ENCODE results near the gene C19orf85. TPM values are rescaled to one million over a fixed set of nuclear protein-coding genes. Genes with fewer than 3 reads are reported as not detected.

C19orf85 gene
- polyA plus RNA-seq, 1 of the 3 experiments (the other 2 are of a cell fraction) = not detected

GRCh38 chr19:55477905-55478304 lies 13.4 kb upstream of the C19orf85 start:
- H3K9me3 ChIP-seq = no peaks in the 10 kb centered on the region
- ChIA-PET CTCF (interaction anchor here (5.7 to 7.8 kb wide), 2 partner anchors 10 to 26 kb away, joined by 45 to 46 read pairs; no protein-coding TSS in a partner anchor), POLR2A (no interaction called here)
- H3K9ac ChIP-seq = peak overlapping the region; percentile 59
- H3K4me3 ChIP-seq (ENCODE audit: low read depth in 2 of 2, low read length in 1 of 2) = peak overlapping the region; percentile 56 to 79
- no peaks in the 10 kb centered on the region for H4K20me1 ChIP-seq (ENCODE audit: insufficient read depth)
- H3K9me2 ChIP-seq = no peaks in the 10 kb centered on the region
- no peak for DNase-seq
- H3F3A ChIP-seq (replicated peaks; ENCODE audit: insufficient read depth) = peaks cover 11% of the 10 kb centered on the region
- no peak overlapping the region for H2AFZ ChIP-seq (ENCODE audit: low read depth)
- TF ChIP-seq TEAD4 (IDR thresholded peaks at IDR 0.05; ENCODE audit: borderline replicate concordance, insufficient read depth) = no peak
- no peak for TF ChIP-seq ZBTB33 (IDR thresholded peaks at IDR 0.05; ENCODE audit: borderline replicate concordance, low read depth)
- TF ChIP-seq MXI1 (IDR thresholded peaks at IDR 0.05; ENCODE audit: low read depth, low read length) = no peak
- no peak for TF ChIP-seq USF2 (IDR thresholded peaks at IDR 0.05; ENCODE audit: borderline replicate concordance, low read depth, low read length)
- no peak for TF ChIP-seq YY1 (IDR thresholded peaks at IDR 0.05; ENCODE audit: low read depth)
- TF ChIP-seq MEF2A (IDR thresholded peaks at IDR 0.05; ENCODE audit: borderline replicate concordance, low read depth) = no peak
- no peak for TF ChIP-seq FOXM1 (IDR thresholded peaks at IDR 0.05; ENCODE audit: low read depth)
- TF ChIP-seq NRF1 (IDR thresholded peaks at IDR 0.05; ENCODE audit: low read depth, low read length) = no peak
- TF ChIP-seq ELF1 (IDR thresholded peaks at IDR 0.05) = no peak
- no peak for TF ChIP-seq EZH2phosphoT487 (IDR thresholded peaks at IDR 0.05; ENCODE audit: borderline replicate concordance, low read depth)
- no peak for TF ChIP-seq SMC3 (IDR thresholded peaks at IDR 0.05; ENCODE audit: low read depth, low read length)
- no peak for TF ChIP-seq JUND (IDR thresholded peaks at IDR 0.05)
- TF ChIP-seq RFX5 (IDR thresholded peaks at IDR 0.05; ENCODE audit: low read length) = no peak
- no peak for TF ChIP-seq USF1 (IDR thresholded peaks at IDR 0.05; ENCODE audit: borderline replicate concordance, low read depth)
- TF ChIP-seq POLR2AphosphoS5 (IDR thresholded peaks at IDR 0.05; ENCODE audit: low read depth, low read length) = no peak
- no peak for TF ChIP-seq REST (IDR thresholded peaks at IDR 0.05; ENCODE audit: low read depth, low read length)
- H3K4me2 ChIP-seq = peak overlapping the region; percentile 91
- no peak overlapping the region for H3K27ac ChIP-seq (ENCODE audit: low read depth in 2 of 2, low read length in 1 of 2)
- peaks cover 31% of the 10 kb centered on the region for H3K79me2 ChIP-seq (ENCODE audit: insufficient read depth)
- no peaks in the 10 kb centered on the region for H3K27me3 ChIP-seq (ENCODE audit: insufficient read depth)
- 75% methylated on average over 13 of the region's 13 CpGs for WGBS (ENCODE audit: low lambda C conversion rate)
- H3K4me1 ChIP-seq (ENCODE audit: control insufficient read depth in 1 of 2, insufficient read depth in 2 of 2, low read depth in 1 of 2, low read length in 1 of 2) = peaks cover 11 to 16% of the 10 kb centered on the region in 2 experiments; a peak in 2 of 4 replicates
- peaks cover 0 to 7% of the 10 kb centered on the region in 2 experiments for H3K36me3 ChIP-seq (replicated peaks in 1 of 2; ENCODE audit: control insufficient read depth in 1 of 2, insufficient read depth in 2 of 2, low read length in 1 of 2)

All from SK-N-SH (cell line).